GM23248 (cell line): ENCODE results near the gene ANKRD17. TPM values are rescaled to one million over a fixed set of nuclear protein-coding genes. Genes with fewer than 3 reads are reported as not detected.

ENCODE experiments used
- DNase-seq: peaks from one replicate; pipeline ENCODE4 v3.0.0-alpha.2; 2015
- H2AFZ ChIP-seq: fragments of 200-600 bp; sonication (generic); 2 replicates; pipeline ENCODE4 v1.6.1; 2016; ENCODE audit warnings: antibody characterized with exemption
- H3F3A ChIP-seq: fragments of 200-600 bp; sonication (generic); 2 replicates; pipeline ENCODE4 v1.6.1; 2016; ENCODE audit warnings: mild to moderate bottlenecking, antibody characterized with exemption, mixed run types; ENCODE audit not compliant: insufficient read depth
- H3K27ac ChIP-seq: fragments of 200-600 bp; sonication (generic); 2 replicates; pipeline ENCODE4 v1.5.1; 2016; ENCODE audit warnings: mild to moderate bottlenecking
- H3K27me3 ChIP-seq: fragments of 200-600 bp; sonication (generic); replicated peaks from 2 replicates; pipeline ENCODE4 v1.6.1; 2016; ENCODE audit warnings: mild to moderate bottlenecking; ENCODE audit not compliant: insufficient read depth
- H3K36me3 ChIP-seq: fragments of 200-600 bp; sonication (generic); 2 replicates; pipeline ENCODE4 v1.6.1; 2016; ENCODE audit warnings: low read depth, mild to moderate bottlenecking
- H3K4me1 ChIP-seq: fragments of 200-600 bp; sonication (generic); 2 replicates; pipeline ENCODE4 v1.6.1; 2016; ENCODE audit warnings: mild to moderate bottlenecking; ENCODE audit not compliant: insufficient read depth
- H3K4me2 ChIP-seq: fragments of 200-600 bp; sonication (generic); one replicate; pipeline ENCODE4 v1.6.1; 2016; ENCODE audit warnings: mild to moderate bottlenecking; ENCODE audit not compliant: unreplicated experiment
- H3K4me3 ChIP-seq: fragments of 200-600 bp; sonication (generic); 2 replicates; pipeline ENCODE4 v1.5.1; 2016; ENCODE audit warnings: mild to moderate bottlenecking
- H3K79me2 ChIP-seq: fragments of 200-600 bp; sonication (generic); 2 replicates; pipeline ENCODE4 v1.6.1; 2016; ENCODE audit warnings: mild to moderate bottlenecking; ENCODE audit not compliant: insufficient read depth
- H3K9ac ChIP-seq: fragments of 200-600 bp; sonication (generic); 2 replicates; pipeline ENCODE4 v1.6.1; 2016; ENCODE audit warnings: mild to moderate bottlenecking
- H3K9me2 ChIP-seq: fragments of 200-600 bp; sonication (generic); 2 replicates; pipeline ENCODE4 v1.6.1; 2016; ENCODE audit warnings: mixed run types, mild to moderate bottlenecking, moderate library complexity; ENCODE audit not compliant: insufficient read depth
- H3K9me3 ChIP-seq: fragments of 200-600 bp; sonication (generic); one replicate; pipeline ENCODE4 v1.6.1; 2017; ENCODE audit warnings: low read depth
- H4K20me1 ChIP-seq: fragments of 200-600 bp; sonication (generic); 2 replicates; pipeline ENCODE4 v1.6.0; 2016; ENCODE audit not compliant: insufficient read depth
- EZH2 ChIP-seq: fragments of 200-600 bp; sonication (generic); IDR thresholded peaks from 2 replicates; pipeline ENCODE4 v1.6.1; 2018; ENCODE audit warnings: antibody characterized with exemption, mild to moderate bottlenecking; ENCODE audit not compliant: insufficient read depth, poor library complexity, severe bottlenecking
- EZH2phosphoT487 ChIP-seq: fragments of 200-600 bp; sonication (generic); IDR thresholded peaks from 2 replicates; pipeline ENCODE4 v1.6.1; 2018; ENCODE audit warnings: antibody characterized with exemption, moderate library complexity, mild to moderate bottlenecking, low read depth; ENCODE audit not compliant: insufficient read depth
- WGBS, 2 experiments: methylation state at CpG; one replicate each; pipeline ENCODE4 v1.1.6; 2015 to 2017; ENCODE audit warnings: low lambda C conversion rate in 2 of 2, low coverage in 1 of 2; ENCODE audit errors: missing lambda C conversion rate in 2 of 2; 5-methylcytosine and 5-hydroxymethylcytosine counted together
- in situ Hi-C: fragments of 300-500 bp; cut with MboI; formaldehyde crosslinking; loops from 2 replicates; pipeline ENCODE4 v1.15.0; 2020
- polyA plus RNA-seq: library from polyadenylated mRNA; unstranded; fragments of >200 nt; fragmentation: Nextera tagmentation; extraction: Ambion mirVana; gene quantifications from 2 replicates; pipeline ENCODE4 v1.2.1, GENCODE V29; 2016
- total RNA-seq: library from RNA; depleted of rRNA; stranded (reverse); fragments of >200 nt; shearing (Covaris generic); gene quantifications from 2 replicates; pipeline ENCODE4 v1.2.3, GENCODE V29; 2014

ANKRD17 gene
- total and polyA plus RNA-seq, 2 experiments from 2014 or later = 22.7 to 34.8 TPM

- in situ Hi-C loops = no loop called here
- no peak for TF ChIP-seq EZH2
- TF ChIP-seq EZH2phosphoT487 = no peak
Measured at GRCh38 chr4:73220815-73221214, 37.8 kb downstream of the ANKRD17 start.

GRCh38 chr4:73213916-73214653 is 44.5 kb downstream of the ANKRD17 start:
- Histone ChIP-seq H3F3A (peaks cover 11% of the 10 kb centered on the region), H3K36me3 (no peaks in the 10 kb centered on the region), H3K9me3 (no peaks in the 10 kb centered on the region), H3K9ac (no peak overlapping the region), H3K79me2 (peaks cover 100% of the 10 kb centered on the region), H3K9me2 (0 out of 2 replicates have a peak, but pooled peaks cover 4% of the 10 kb centered on the region), H3K27me3 (no peaks in the 10 kb centered on the region), H2AFZ (no peak overlapping the region), H3K4me1 (peaks cover 16% of the 10 kb centered on the region), H3K4me3 (no peak overlapping the region), H3K27ac (peak overlapping the region; percentile 20), H4K20me1 (peaks cover 4% of the 10 kb centered on the region; the same call in 1 of the 2 replicates), H3K4me2 (peak overlapping the region; percentile 67)
- DNase-seq = peak; percentile 40
- WGBS, 2 experiments = 96 to 100% methylated on average over 2 of the region's 2 CpGs
- TF ChIP-seq EZH2 = no peak
- no peak for TF ChIP-seq EZH2phosphoT487
- in situ Hi-C loops = no loop called here

More at GRCh38 chr4:73220815-73221214, 37.8 kb downstream of the ANKRD17 start:
- Histone ChIP-seq H3K4me2 (no peak overlapping the region), H3F3A (peaks cover 24% of the 10 kb centered on the region), H3K27me3 (no peaks in the 10 kb centered on the region), H3K9ac (no peak overlapping the region), H3K36me3 (no peaks in the 10 kb centered on the region), H3K79me2 (peaks cover 100% of the 10 kb centered on the region), H3K9me2 (no peaks in the 10 kb centered on the region), H3K4me3 (no peak overlapping the region), H3K27ac (no peak overlapping the region), H2AFZ (no peak overlapping the region), H3K4me1 (peaks cover 32% of the 10 kb centered on the region), H3K9me3 (no peaks in the 10 kb centered on the region), H4K20me1 (peaks cover 3% of the 10 kb centered on the region; the same call in 1 of the 2 replicates)
- DNase-seq = no peak

GRCh38 chr4:73212982-73213730 is 45.4 kb downstream of the ANKRD17 start:
- Histone ChIP-seq H3K27me3 (no peaks in the 10 kb centered on the region), H3K4me2 (peak overlapping the region; percentile 67), H3K4me3 (no peak overlapping the region), H3K9me3 (no peaks in the 10 kb centered on the region), H3F3A (peaks cover 20% of the 10 kb centered on the region), H3K79me2 (peaks cover 100% of the 10 kb centered on the region), H3K9ac (no peak overlapping the region), H3K36me3 (no peaks in the 10 kb centered on the region), H2AFZ (no peak overlapping the region), H4K20me1 (peaks cover 14% of the 10 kb centered on the region), H3K4me1 (peaks cover 25% of the 10 kb centered on the region), H3K9me2 (0 out of 2 replicates have a peak, but pooled peaks cover 4% of the 10 kb centered on the region), H3K27ac (peak overlapping the region; percentile 20)
- 100% methylated on average over 1 of the region's 1 CpG for WGBS, 2 experiments
- no peak for TF ChIP-seq EZH2
- TF ChIP-seq EZH2phosphoT487 = no peak
- DNase-seq = no peak
- in situ Hi-C loops = no loop called here

- in situ Hi-C loops = no loop called here
- Histone ChIP-seq H3K4me3 (no peak overlapping the region), H3K4me1 (peaks cover 27% of the 10 kb centered on the region), H3K27ac (no peak overlapping the region), H3K9me3 (no peaks in the 10 kb centered on the region), H3K4me2 (no peak overlapping the region), H4K20me1 (peaks cover 12% of the 10 kb centered on the region; the same call in 1 of the 2 replicates), H3K79me2 (peaks cover 100% of the 10 kb centered on the region), H3K36me3 (no peaks in the 10 kb centered on the region), H2AFZ (no peak overlapping the region), H3K9ac (no peak overlapping the region), H3K27me3 (no peaks in the 10 kb centered on the region), H3K9me2 (0 out of 2 replicates have a peak, but pooled peaks cover 4% of the 10 kb centered on the region), H3F3A (peaks cover 29% of the 10 kb centered on the region)
- TF ChIP-seq EZH2phosphoT487 (no peak), EZH2 (no peak)
- no peak for DNase-seq
- 94 to 96% methylated on average over 1 of the region's 1 CpG for WGBS, 2 experiments
Measured at GRCh38 chr4:73211968-73212367, 46.6 kb downstream of the ANKRD17 start.
